ENCODE data around the gene PPL.
A peak's percentile ranks its signal among the peaks of the same experiment; 100 is the strongest.

The PPL gene

GRCh38 chr16:4888428-4889135, 48.4 kb downstream of the PPL start:
- H3K27ac ChIP-seq = peak overlapping the region; percentile 68
- TF ChIP-seq CTCF (conservative IDR thresholded peaks at IDR 0.05) = no peak

GRCh38 chr16:4886151-4886550, 50.8 kb downstream of the PPL start:
- TF ChIP-seq CTCF (conservative IDR thresholded peaks at IDR 0.05) = no peak
- H3K27ac ChIP-seq = no peak overlapping the region

- H3K27ac ChIP-seq = no peak overlapping the region
- TF ChIP-seq CTCF (conservative IDR thresholded peaks at IDR 0.05) = no peak
Observed at GRCh38 chr16:4884972-4885874, 51.7 kb downstream of the PPL start.

- no peak for TF ChIP-seq CTCF (conservative IDR thresholded peaks at IDR 0.05)
- H3K27ac ChIP-seq = no peak overlapping the region
Observed at GRCh38 chr16:4884209-4884608, 52.7 kb downstream of the PPL start.

DNA sequence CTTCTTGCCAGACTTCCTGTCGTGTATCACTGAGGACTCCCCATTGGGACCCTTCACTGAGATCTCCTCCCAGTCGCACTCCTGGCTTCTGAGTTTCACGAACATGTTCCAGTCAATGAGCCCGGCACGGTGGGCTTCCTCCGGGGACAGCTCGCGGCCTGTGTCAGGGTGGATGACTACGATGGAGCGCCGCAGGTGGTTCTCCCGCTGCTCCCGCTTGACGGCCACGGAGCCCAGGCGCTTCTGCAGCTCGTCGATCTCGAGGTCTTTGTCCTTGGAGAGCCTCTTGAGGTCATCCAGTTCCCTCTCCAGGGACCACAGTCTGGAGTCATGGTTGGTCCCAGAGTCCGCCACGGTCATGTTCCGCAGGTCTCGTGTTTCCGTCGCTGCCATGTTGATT, 53.4 kb downstream of the PPL start:
- H3K27ac ChIP-seq = peak overlapping the region; percentile 70
- no peak for TF ChIP-seq CTCF (conservative IDR thresholded peaks at IDR 0.05)

GRCh38 chr16:4882633-4883285, 54.2 kb downstream of the PPL start:
- TF ChIP-seq CTCF (conservative IDR thresholded peaks at IDR 0.05) = no peak
- peak overlapping the region; percentile 70 for H3K27ac ChIP-seq

GRCh38 chr16:4882000-4882632, 54.8 kb downstream of the PPL start:
- no peak for TF ChIP-seq CTCF (conservative IDR thresholded peaks at IDR 0.05)
- peak overlapping the region; percentile 70 for H3K27ac ChIP-seq

All from VCaP (cell line).